H9 (cell line): ENCODE data around the gene CERS2. TPM values are rescaled to one million over a fixed set of nuclear protein-coding genes. Genes with fewer than 3 reads are reported as not detected.

Experiments
- DNase-seq: peaks from one replicate; pipeline ENCODE4 v3.0.0-alpha.2; 2017
- H2AFZ ChIP-seq: one replicate; pipeline ENCODE4 v1.6.1; 2013; ENCODE audit warnings: mild to moderate bottlenecking, low read length, control low read depth, moderate library complexity
- H2AK5ac ChIP-seq: 2 replicates; pipeline ENCODE4 v1.6.1; 2013; ENCODE audit warnings: low read length, control low read depth, mixed read lengths; ENCODE audit not compliant: insufficient read length
- H2BK120ac ChIP-seq: one replicate; pipeline ENCODE4 v1.6.1; 2013; ENCODE audit warnings: low read depth, mild to moderate bottlenecking, low read length, control low read depth, inconsistent platforms; ENCODE audit not compliant: poor library complexity, severe bottlenecking
- H2BK12ac ChIP-seq: 2 replicates; pipeline ENCODE4 v1.6.1; 2013; ENCODE audit warnings: low read length, control low read depth, mixed read lengths, low read depth; ENCODE audit not compliant: insufficient read length
- H2BK15ac ChIP-seq: 2 replicates; pipeline ENCODE4 v1.6.1; 2013; ENCODE audit warnings: low read depth, low read length, control low read depth
- H2BK20ac ChIP-seq: one replicate; pipeline ENCODE4 v1.6.1; 2013; ENCODE audit warnings: low read depth, mild to moderate bottlenecking, low read length, control low read depth, inconsistent platforms; ENCODE audit not compliant: poor library complexity, severe bottlenecking
- H2BK5ac ChIP-seq: 2 replicates; pipeline ENCODE4 v1.6.1; 2013; ENCODE audit warnings: low read length, control low read depth, mixed read lengths; ENCODE audit not compliant: insufficient read length
- H3K14ac ChIP-seq: 2 replicates; pipeline ENCODE4 v1.6.1; 2013; ENCODE audit warnings: low read length, control low read depth; ENCODE audit not compliant: insufficient read depth
- H3K18ac ChIP-seq: 2 replicates; pipeline ENCODE4 v1.6.1; 2013; ENCODE audit warnings: low read depth, mild to moderate bottlenecking, mixed read lengths, low read length, control low read depth; ENCODE audit not compliant: insufficient read length
- H3K23ac ChIP-seq: 2 replicates; pipeline ENCODE4 v1.6.1; 2013; ENCODE audit warnings: low read length, control low read depth, mixed read lengths, low read depth; ENCODE audit not compliant: insufficient read length
- H3K23me2 ChIP-seq: 2 replicates; pipeline ENCODE4 v1.6.1; 2013; ENCODE audit warnings: low read depth, mild to moderate bottlenecking, mixed read lengths, low read length, control low read depth; ENCODE audit not compliant: insufficient read length, poor library complexity, severe bottlenecking
- H3K27ac ChIP-seq: 2 replicates; pipeline ENCODE4 v1.5.1; 2013; ENCODE audit warnings: low read length, control low read depth, mixed read lengths, low read depth; ENCODE audit not compliant: insufficient read length
- H3K27me3 ChIP-seq: 2 replicates; pipeline ENCODE4 v1.6.1; 2013; ENCODE audit warnings: low read length, control low read depth, inconsistent platforms; ENCODE audit not compliant: insufficient read depth
- H3K4ac ChIP-seq: 2 replicates; pipeline ENCODE4 v1.6.1; 2013; ENCODE audit warnings: low read depth, mild to moderate bottlenecking, control low read depth, inconsistent platforms, low read length, moderate library complexity
- H3K4me1 ChIP-seq: 2 replicates; pipeline ENCODE4 v1.6.1; 2013; ENCODE audit warnings: low read length, control low read depth, inconsistent platforms; ENCODE audit not compliant: insufficient read depth
- H3K4me2 ChIP-seq: 2 replicates; pipeline ENCODE4 v1.6.1; 2013; ENCODE audit warnings: low read length, control low read depth, mixed read lengths; ENCODE audit not compliant: insufficient read length, insufficient read depth
- H3K56ac ChIP-seq: 2 replicates; pipeline ENCODE4 v1.6.1; 2013; ENCODE audit warnings: low read depth, mild to moderate bottlenecking, mixed read lengths, low read length, control low read depth; ENCODE audit not compliant: insufficient read length
- H3K79me1 ChIP-seq: 2 replicates; pipeline ENCODE4 v1.6.1; 2013; ENCODE audit warnings: low read depth, mild to moderate bottlenecking, moderate library complexity, low read length, control low read depth, inconsistent platforms; ENCODE audit not compliant: insufficient read depth, poor library complexity, severe bottlenecking
- H3K79me2 ChIP-seq: 2 replicates; pipeline ENCODE4 v1.6.1; 2013; ENCODE audit warnings: low read length, control low read depth, inconsistent platforms; ENCODE audit not compliant: insufficient read depth
- H3K9ac ChIP-seq: 2 replicates; pipeline ENCODE4 v1.6.1; 2013; ENCODE audit warnings: low read length, control low read depth, mixed read lengths; ENCODE audit not compliant: insufficient read length; ENCODE audit errors: extremely low read depth
- H3K9me3 ChIP-seq: one replicate; pipeline ENCODE4 v1.6.1; 2013; ENCODE audit warnings: low read depth, low read length, inconsistent platforms; ENCODE audit not compliant: control insufficient read depth
- H3T11ph ChIP-seq: one replicate; pipeline ENCODE4 v1.6.1; 2013; ENCODE audit warnings: mild to moderate bottlenecking, low read length, control low read depth, inconsistent platforms
- H4K20me1 ChIP-seq: one replicate; pipeline ENCODE4 v1.6.1; 2013; ENCODE audit not compliant: control insufficient read depth, insufficient read length, insufficient read depth
- H4K5ac ChIP-seq: 2 replicates; pipeline ENCODE4 v1.6.1; 2013; ENCODE audit warnings: low read depth, mild to moderate bottlenecking, mixed read lengths, low read length, control low read depth; ENCODE audit not compliant: insufficient read length
- H4K8ac ChIP-seq: replicated peaks from 2 replicates; pipeline ENCODE4 v1.6.1; 2013; ENCODE audit warnings: low read length, control low read depth, mixed read lengths, low read depth; ENCODE audit not compliant: insufficient read length
- H4K91ac ChIP-seq: 2 replicates; pipeline ENCODE4 v1.6.1; 2013; ENCODE audit warnings: low read depth, mild to moderate bottlenecking, moderate library complexity, mixed read lengths, low read length, control low read depth; ENCODE audit not compliant: insufficient read length
- H3K27ac Mint-ChIP-seq, 3 experiments: 2 replicates in 2 of 3; 3 replicates in 1 of 3; pipeline ENCODE4 v1.8.0; 2020 to 2021; ENCODE audit warnings: mixed read lengths in 3 of 3, mild to moderate bottlenecking in 1 of 3, moderate library complexity in 1 of 3
- H3K27me3 Mint-ChIP-seq: 2 replicates; pipeline ENCODE4 v1.8.0; 2021; ENCODE audit warnings: low read depth, mild to moderate bottlenecking, moderate library complexity, mixed read lengths
- H3K36me3 Mint-ChIP-seq, 3 experiments: 2 replicates in 2 of 3; 3 replicates in 1 of 3; pipeline ENCODE4 v1.8.0; 2020 to 2021; ENCODE audit warnings: low read depth in 3 of 3, mixed read lengths in 3 of 3; ENCODE audit not compliant: insufficient read depth in 1 of 3
- H3K4me1 Mint-ChIP-seq, 2 experiments: 2 replicates each; pipeline ENCODE4 v1.8.0; 2020; ENCODE audit warnings: mixed read lengths in 2 of 2
- H3K4me3 Mint-ChIP-seq, 2 experiments: 2 replicates in 1 of 2; 3 replicates in 1 of 2; pipeline ENCODE4 v1.8.0; 2020 to 2021; ENCODE audit warnings: mild to moderate bottlenecking in 2 of 2, mixed read lengths in 2 of 2, moderate library complexity in 1 of 2
- H3K9me3 Mint-ChIP-seq, 2 experiments: 2 replicates in 1 of 2; 3 replicates in 1 of 2; pipeline ENCODE4 v1.8.0; 2020; ENCODE audit warnings: mild to moderate bottlenecking in 2 of 2, mixed read lengths in 2 of 2, moderate library complexity in 1 of 2
- total RNA-seq: library from RNA; stranded (reverse); gene quantifications from 2 replicates; pipeline ENCODE4 v1.2.1, GENCODE V29; 2021
- TF ChIP-seq, protein P1 (sequence below): fragments of 200-600 bp; sonication (generic); conservative IDR thresholded peaks from 3 replicates; pipeline ENCODE4 v1.8.0; 2021; ENCODE audit warnings: antibody characterized with exemption, mild to moderate bottlenecking

CERS2 gene
- total RNA-seq, 1 experiment from 2014 or later = 201 TPM

DNA sequence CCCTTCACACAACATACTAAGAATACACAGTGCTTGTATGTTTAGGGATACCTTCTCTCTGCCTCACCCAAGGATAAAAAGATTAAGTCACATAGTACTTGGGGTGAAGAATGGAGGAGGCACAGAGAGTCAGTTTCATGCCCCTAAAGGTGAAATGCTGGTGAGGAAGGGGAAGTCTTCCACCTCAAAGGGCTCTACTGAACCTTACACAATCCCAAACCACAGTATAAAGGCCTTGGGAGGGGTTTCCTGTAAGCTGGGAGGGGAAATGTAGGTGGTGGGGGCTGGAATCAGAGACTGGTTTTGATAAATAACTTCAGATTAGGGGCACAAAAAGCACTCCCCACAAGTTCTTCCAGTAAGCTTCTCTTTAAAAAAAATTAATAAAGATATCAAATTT is 28.5 kb upstream of the CERS2 start:
- Histone ChIP-seq H3K23me2 (peaks cover 4% of the 10 kb centered on the region), H2BK12ac (no peak overlapping the region), H3K23ac (no peak overlapping the region), H2BK15ac (no peak overlapping the region), H3K27ac (no peak overlapping the region), H2AK5ac (no peak overlapping the region), H3K4ac (no peak overlapping the region), H4K20me1 (no peaks in the 10 kb centered on the region), H3K9me3 (no peaks in the 10 kb centered on the region), H3K18ac (no peak overlapping the region), H4K91ac (no peak overlapping the region), H3K56ac (no peak overlapping the region), H2AFZ (no peak overlapping the region), H3T11ph (no peak overlapping the region), H3K4me1 (peaks cover 8% of the 10 kb centered on the region; the same call in 1 of the 2 replicates), H4K8ac (no peak overlapping the region), H2BK5ac (no peak overlapping the region), H4K5ac (no peak overlapping the region), H3K79me1 (no peaks in the 10 kb centered on the region), H3K14ac (no peak overlapping the region), H3K9ac (no peak overlapping the region), H2BK120ac (no peak overlapping the region), H2BK20ac (no peak overlapping the region), H3K79me2 (no peaks in the 10 kb centered on the region), H3K27me3 (no peaks in the 10 kb centered on the region), H3K4me2 (no peak overlapping the region)
- H3K9me3 Mint-ChIP-seq = no peaks in the 10 kb centered on the region; a peak in 1 of 5 replicates
- TF ChIP-seq, protein P1, sequence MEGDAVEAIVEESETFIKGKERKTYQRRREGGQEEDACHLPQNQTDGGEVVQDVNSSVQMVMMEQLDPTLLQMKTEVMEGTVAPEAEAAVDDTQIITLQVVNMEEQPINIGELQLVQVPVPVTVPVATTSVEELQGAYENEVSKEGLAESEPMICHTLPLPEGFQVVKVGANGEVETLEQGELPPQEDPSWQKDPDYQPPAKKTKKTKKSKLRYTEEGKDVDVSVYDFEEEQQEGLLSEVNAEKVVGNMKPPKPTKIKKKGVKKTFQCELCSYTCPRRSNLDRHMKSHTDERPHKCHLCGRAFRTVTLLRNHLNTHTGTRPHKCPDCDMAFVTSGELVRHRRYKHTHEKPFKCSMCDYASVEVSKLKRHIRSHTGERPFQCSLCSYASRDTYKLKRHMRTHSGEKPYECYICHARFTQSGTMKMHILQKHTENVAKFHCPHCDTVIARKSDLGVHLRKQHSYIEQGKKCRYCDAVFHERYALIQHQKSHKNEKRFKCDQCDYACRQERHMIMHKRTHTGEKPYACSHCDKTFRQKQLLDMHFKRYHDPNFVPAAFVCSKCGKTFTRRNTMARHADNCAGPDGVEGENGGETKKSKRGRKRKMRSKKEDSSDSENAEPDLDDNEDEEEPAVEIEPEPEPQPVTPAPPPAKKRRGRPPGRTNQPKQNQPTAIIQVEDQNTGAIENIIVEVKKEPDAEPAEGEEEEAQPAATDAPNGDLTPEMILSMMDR = no peak
- peaks cover 0 to 8% (median 5%) of the 10 kb centered on the region in 3 experiments; a peak in 2 of 7 replicates for H3K36me3 Mint-ChIP-seq
- peaks cover 28 to 34% of the 10 kb centered on the region in 2 experiments for H3K4me1 Mint-ChIP-seq
- H3K27me3 Mint-ChIP-seq = no peaks in the 10 kb centered on the region; the same call in 1 of the 2 replicates
- no peak overlapping the region for H3K27ac Mint-ChIP-seq
- DNase-seq = no peak
- no peak overlapping the region for H3K4me3 Mint-ChIP-seq
